ENCODE data around the gene IER3.
"Not testable (repeated sequence)": the region's sequence is repeated elsewhere in the genome, so short reads cannot be mapped to it uniquely, and the experiment has no call there.

Gene IER3

GRCh38 chr6:30767944-30768301 is 23.6 kb upstream of the IER3 start:
- DNase-seq: no peak

GRCh38 chr6:30767158-30767943 is 23.0 kb upstream of the IER3 start:
- DNase-seq: no peak

GRCh38 chr6:30766461-30767157 is 22.3 kb upstream of the IER3 start:
- DNase-seq: no peak

GRCh38 chr6:30765495-30765894 is 21.1 kb upstream of the IER3 start:
- DNase-seq: not testable (repeated sequence)

- not testable (repeated sequence) for DNase-seq
These were observed 20.2 kb upstream of the IER3 start for GRCh38 chr6:30764490-30765043.

GRCh38 chr6:30763618-30764489 is 19.5 kb upstream of the IER3 start:
- DNase-seq: no peak

GRCh38 chr6:30763155-30763617 is 18.8 kb upstream of the IER3 start:
- no peak for DNase-seq

GRCh38 chr6:30761791-30762429 is 17.6 kb upstream of the IER3 start:
- no peak for DNase-seq

GRCh38 chr6:30760549-30760948 is 16.2 kb upstream of the IER3 start:
- no peak for DNase-seq

- DNase-seq: no peak
These were observed 15.4 kb upstream of the IER3 start for GRCh38 chr6:30759575-30760239.

GRCh38 chr6:30757261-30757904 is 13.0 kb upstream of the IER3 start:
- DNase-seq: no peak

GRCh38 chr6:30756405-30757003 is 12.2 kb upstream of the IER3 start:
- DNase-seq: not testable (repeated sequence)

- DNase-seq: no peak
These were observed 10.3 kb upstream of the IER3 start for GRCh38 chr6:30754631-30755030.

- no peak for DNase-seq
These were observed 8.0 kb upstream of the IER3 start for GRCh38 chr6:30752157-30752927.

- no peak for DNase-seq
These were observed 6.0 kb upstream of the IER3 start for GRCh38 chr6:30750379-30750668.

- DNase-seq: no peak
These were observed 5.4 kb upstream of the IER3 start for GRCh38 chr6:30749554-30750378.

- DNase-seq: no peak
These were observed 4.6 kb upstream of the IER3 start for GRCh38 chr6:30748851-30749540.

- DNase-seq: no peak
These were observed 3.8 kb upstream of the IER3 start for GRCh38 chr6:30747902-30748769.

Measured in NCI-H1105 (cell line).